Measurements from ENCODE around the gene ABCC11. TPM values are rescaled to one million over a fixed set of nuclear protein-coding genes. Genes with fewer than 3 reads are reported as not detected.

The ABCC11 gene
- total and polyA plus RNA-seq, 2 of the 4 experiments (the other 2 are of a cell fraction), result 0.09 to 0.18 TPM

- intact Hi-C loops (cut with micrococcal nuclease), result no loop called here
- BruUV-seq (replicated peaks), result no TSS peak
- Histone ChIP-seq H4K5ac (ENCODE audit: low read depth, low read length) (no peak overlapping the region), H3K4me1 (ENCODE audit: control insufficient read depth, insufficient read depth, low read length) (peaks cover 7% of the 10 kb centered on the region), H2BK15ac (ENCODE audit: low read depth, low read length) (peak overlapping the region; percentile 8; the same call in 1 of the 3 replicates), H3K4me2 (ENCODE audit: low read depth, low read length) (no peak overlapping the region), H4K20me1 (ENCODE audit: insufficient read depth, low read length) (no peaks in the 10 kb centered on the region), H2AK9ac (replicated peaks; ENCODE audit: low read depth, low read length, poor library complexity) (no peak overlapping the region), H3K4ac (ENCODE audit: low read depth, low read length) (no peak overlapping the region), H3K36me3 (ENCODE audit: control insufficient read depth, insufficient read depth, low read length) (no peaks in the 10 kb centered on the region), H3K4me3 (ENCODE audit: insufficient read depth, low read depth, low read length) (no peak overlapping the region), H3K9me1 (ENCODE audit: insufficient read depth, low read length) (peaks cover 10% of the 10 kb centered on the region), H2BK120ac (ENCODE audit: low read depth, low read length) (no peak overlapping the region), H2AFZ (replicated peaks; ENCODE audit: low read length, poor library complexity) (no peak overlapping the region), H3K79me1 (ENCODE audit: low read depth in 1 of 2, low read length in 2 of 2) (no peaks in the 10 kb centered on the region), H3K56ac (ENCODE audit: extremely low read depth, insufficient read depth, low read length) (no peak overlapping the region), H3K27me3 (ENCODE audit: control insufficient read depth, insufficient read depth, low read length) (no peaks in the 10 kb centered on the region), H4K91ac (ENCODE audit: insufficient read depth, low read depth, low read length) (no peak overlapping the region), H3K27ac (ENCODE audit: insufficient read depth, low read length) (no peak overlapping the region), H3K9ac (ENCODE audit: low read depth, low read length) (no peak overlapping the region), H2BK20ac (ENCODE audit: low read depth, low read length) (no peak overlapping the region), H4K8ac (ENCODE audit: low read depth in 2 of 2, low read length in 2 of 2) (no peak overlapping the region), H3K18ac (ENCODE audit: low read depth, low read length) (no peak overlapping the region), H2AK5ac (ENCODE audit: low read depth, low read length) (no peak overlapping the region), H3K23ac (ENCODE audit: low read depth, low read length) (no peak overlapping the region), H3K9me3 (ENCODE audit: control insufficient read depth, insufficient read depth, low read length) (no peaks in the 10 kb centered on the region), H2BK5ac (ENCODE audit: low read depth, low read length, poor library complexity, severe bottlenecking) (no peak overlapping the region), H3K14ac (replicated peaks; ENCODE audit: low read depth, low read length) (no peak overlapping the region)
- TF ChIP-seq MAZ (IDR thresholded peaks at IDR 0.05; ENCODE audit: borderline replicate concordance, low read depth, low read length), result no peak
- no peak for TF ChIP-seq RCOR1 (IDR thresholded peaks at IDR 0.05; ENCODE audit: insufficient replicate concordance, low read length)
- no peak for TF ChIP-seq CHD1 (IDR thresholded peaks at IDR 0.05; ENCODE audit: low read depth, low read length)
- TF ChIP-seq ELK1 (IDR thresholded peaks at IDR 0.05; ENCODE audit: borderline replicate concordance, low read depth, low read length), result no peak
- no peak for TF ChIP-seq FOS (IDR thresholded peaks at IDR 0.05; ENCODE audit: low read depth, low read length)
- TF ChIP-seq POLR2A (IDR thresholded peaks at IDR 0.05; ENCODE audit: low read depth, low read length), result no peak
- no peak for TF ChIP-seq RAD21 (IDR thresholded peaks at IDR 0.05; ENCODE audit: low read length)
- TF ChIP-seq NFE2L2 (IDR thresholded peaks at IDR 0.05; ENCODE audit: low read depth, low read length), result no peak
- TF ChIP-seq MAFK (IDR thresholded peaks at IDR 0.05; ENCODE audit: low read depth, low read length), result no peak
- TF ChIP-seq SMC3 (IDR thresholded peaks at IDR 0.05; ENCODE audit: low read depth, low read length), result no peak
- TF ChIP-seq, protein P1, sequence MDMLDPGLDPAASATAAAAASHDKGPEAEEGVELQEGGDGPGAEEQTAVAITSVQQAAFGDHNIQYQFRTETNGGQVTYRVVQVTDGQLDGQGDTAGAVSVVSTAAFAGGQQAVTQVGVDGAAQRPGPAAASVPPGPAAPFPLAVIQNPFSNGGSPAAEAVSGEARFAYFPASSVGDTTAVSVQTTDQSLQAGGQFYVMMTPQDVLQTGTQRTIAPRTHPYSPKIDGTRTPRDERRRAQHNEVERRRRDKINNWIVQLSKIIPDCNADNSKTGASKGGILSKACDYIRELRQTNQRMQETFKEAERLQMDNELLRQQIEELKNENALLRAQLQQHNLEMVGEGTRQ (IDR thresholded peaks at IDR 0.05; ENCODE audit: low read depth, low read length), result no peak
- no peak for TF ChIP-seq CTCF (conservative IDR thresholded peaks at IDR 0.05; ENCODE audit: low read depth, low read length)
- no peak for TF ChIP-seq CEBPB (IDR thresholded peaks at IDR 0.05; ENCODE audit: low read depth, low read length)
- no peak for TF ChIP-seq BHLHE40 (IDR thresholded peaks at IDR 0.05; ENCODE audit: low read depth, low read length)
- TF ChIP-seq RFX5 (IDR thresholded peaks at IDR 0.05; ENCODE audit: low read depth, low read length), result no peak
- TF ChIP-seq MXI1 (IDR thresholded peaks at IDR 0.05; ENCODE audit: borderline replicate concordance, low read depth, low read length), result no peak
- dilution Hi-C loops (cut with HindIII; ENCODE audit: low sequenced_read_pairs, unreplicated experiment), result no loop called here
- ChIA-PET POLR2A (ENCODE audit: unreplicated experiment) (no interaction called here), CTCF (no interaction called here)
- no CpG with 5 or more reads among the region's 3 CpGs for WGBS, 2 experiments (ENCODE audit: extremely low coverage in 2 of 2, insufficient read length in 1 of 2)
- ATAC-seq (ENCODE audit: low read depth) (no peak), DNase-seq (no peak)
- in situ Hi-C loops (cut with MboI; ENCODE audit: low sequenced_read_pairs), result no loop called here
These were observed 114.6 kb downstream of the ABCC11 start for GRCh38 chr16:48132696-48133095.

Data from IMR-90 (cell line).